NCI-H187 (cell line): ENCODE measurements around the gene DCAF11.

Experiments used
- DNase-seq, 2 experiments: peaks; one replicate each; lab custom pipeline; 2025; lab: John Stamatoyannopoulos, UW

Gene DCAF11

DNA sequence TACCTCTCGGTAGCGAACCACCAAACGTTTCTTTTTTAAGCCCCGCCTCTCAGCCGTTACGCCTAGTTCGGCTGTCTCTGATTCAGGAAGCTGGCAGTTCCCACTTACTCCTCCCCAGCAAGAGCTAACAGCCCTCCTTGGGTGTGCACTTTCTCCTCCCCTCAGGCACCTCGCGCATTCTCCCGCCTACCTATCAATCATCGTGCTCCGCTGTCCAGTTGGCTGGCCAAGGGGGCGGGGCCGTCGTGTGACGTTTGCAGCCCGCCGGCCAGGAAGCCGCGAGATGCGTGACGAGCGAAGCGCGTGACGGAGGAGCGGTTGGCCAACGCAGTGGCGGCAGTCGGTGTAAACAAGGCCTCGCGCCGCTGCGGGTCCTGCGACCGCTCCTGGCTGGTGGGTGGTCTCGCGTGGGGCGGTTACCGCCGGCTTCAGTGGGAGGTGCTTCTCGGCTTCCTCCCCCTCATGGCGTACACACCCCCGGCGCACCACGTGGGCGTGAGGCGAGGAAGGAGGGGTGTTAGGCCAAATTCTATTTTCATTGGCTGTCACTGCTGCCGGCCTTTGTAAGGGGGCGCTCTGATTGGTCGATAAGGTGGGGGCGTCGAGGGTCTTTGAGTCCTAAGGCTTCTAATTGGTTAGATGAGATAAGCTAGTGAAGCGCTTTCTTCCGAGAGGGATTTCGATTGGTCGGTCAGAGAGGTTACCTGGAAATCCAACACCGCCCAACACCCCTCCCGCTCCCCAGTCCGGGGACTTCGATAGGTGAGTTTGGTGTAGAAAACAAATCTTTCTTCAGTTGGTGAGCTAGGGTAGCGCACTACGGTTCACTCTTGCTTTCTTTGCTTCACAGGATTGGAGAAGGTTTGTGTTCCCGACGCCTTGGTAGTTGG, at the start of gene DCAF11, which contains the start of gene NRL:
Gene DCAF11, plus strand, starts transcription at position 246 of the 890 bp plus-strand sequence. CDS start 818 bp downstream, outside the sequence.
Gene NRL, minus strand, starts transcription at position 418 of the 890 bp plus-strand sequence. CDS start 32,101 bp downstream, outside the sequence.
- DNase-seq: peak; percentile 99

DNA sequence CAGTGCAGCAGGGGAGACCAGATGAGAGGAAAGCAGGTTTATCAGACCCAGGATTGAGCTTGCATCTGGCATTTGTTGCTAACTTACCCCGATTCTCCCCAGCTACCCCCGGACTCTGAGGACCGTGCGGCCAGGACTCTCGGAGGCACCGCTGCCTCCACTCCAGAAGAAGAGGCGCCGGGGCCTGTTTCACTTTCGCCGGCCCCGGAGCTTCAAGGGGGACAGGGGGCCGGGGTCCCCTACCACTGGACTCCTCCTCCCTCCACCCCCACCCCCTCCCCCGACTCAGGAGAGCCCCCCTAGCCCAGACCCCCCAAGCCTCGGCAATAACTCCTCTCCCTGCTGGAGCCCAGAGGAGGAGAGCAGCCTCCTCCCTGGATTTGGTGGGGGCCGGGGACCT, 49.7 kb upstream of the DCAF11 start:
- no peak for DNase-seq

DNA sequence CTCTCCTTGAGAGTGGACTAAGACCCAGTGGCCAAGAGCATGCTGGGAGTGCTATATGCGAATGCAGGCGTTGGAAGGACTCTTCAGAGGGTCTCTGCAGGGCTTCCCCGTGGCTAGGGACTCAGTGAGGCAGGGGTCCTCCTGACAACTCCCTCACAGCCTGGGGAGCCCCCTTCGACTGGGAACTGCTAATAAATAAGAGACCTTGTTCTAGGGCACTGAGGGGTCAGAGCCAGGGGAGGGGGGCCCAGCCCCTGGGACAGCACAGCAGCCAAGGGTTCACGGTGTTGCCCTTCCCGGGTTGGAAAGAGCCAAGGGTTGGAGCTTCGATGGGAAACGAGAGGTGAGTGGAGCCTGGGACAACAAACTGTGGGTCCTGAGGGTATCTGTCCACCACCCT, 49.2 kb upstream of the DCAF11 start:
- DNase-seq: no peak

DNA sequence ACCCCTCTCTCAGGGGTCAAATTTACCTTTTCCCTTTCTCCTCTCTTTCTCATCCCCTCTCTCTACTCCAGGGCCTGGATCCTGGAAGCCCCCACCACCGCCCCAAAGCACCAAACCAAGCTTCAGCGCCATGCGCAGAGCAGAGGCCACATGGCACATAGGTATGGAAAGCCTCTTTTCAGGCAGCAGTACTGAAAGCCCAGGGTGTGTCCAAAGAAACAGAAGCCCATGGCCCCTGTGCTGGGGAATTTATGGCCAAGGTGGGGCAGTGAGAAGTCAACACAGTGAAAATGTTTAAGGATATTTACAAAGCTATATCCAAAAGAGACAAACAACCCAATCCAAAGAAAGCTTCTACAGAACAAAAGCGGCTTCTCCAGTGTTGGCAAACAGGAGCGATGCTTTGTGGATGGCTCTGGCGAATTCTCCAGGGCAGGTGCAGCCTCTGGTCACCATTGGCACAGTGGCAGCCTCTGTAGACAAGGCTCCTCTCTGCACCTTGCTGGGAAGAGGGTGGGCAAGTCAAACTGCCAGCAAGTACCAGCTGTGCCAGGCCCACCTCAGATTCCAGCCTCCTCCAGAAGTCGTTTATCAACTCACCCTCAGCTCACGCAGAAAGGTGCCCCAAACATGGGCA, 48.0 kb upstream of the DCAF11 start:
- DNase-seq: no peak

DNA sequence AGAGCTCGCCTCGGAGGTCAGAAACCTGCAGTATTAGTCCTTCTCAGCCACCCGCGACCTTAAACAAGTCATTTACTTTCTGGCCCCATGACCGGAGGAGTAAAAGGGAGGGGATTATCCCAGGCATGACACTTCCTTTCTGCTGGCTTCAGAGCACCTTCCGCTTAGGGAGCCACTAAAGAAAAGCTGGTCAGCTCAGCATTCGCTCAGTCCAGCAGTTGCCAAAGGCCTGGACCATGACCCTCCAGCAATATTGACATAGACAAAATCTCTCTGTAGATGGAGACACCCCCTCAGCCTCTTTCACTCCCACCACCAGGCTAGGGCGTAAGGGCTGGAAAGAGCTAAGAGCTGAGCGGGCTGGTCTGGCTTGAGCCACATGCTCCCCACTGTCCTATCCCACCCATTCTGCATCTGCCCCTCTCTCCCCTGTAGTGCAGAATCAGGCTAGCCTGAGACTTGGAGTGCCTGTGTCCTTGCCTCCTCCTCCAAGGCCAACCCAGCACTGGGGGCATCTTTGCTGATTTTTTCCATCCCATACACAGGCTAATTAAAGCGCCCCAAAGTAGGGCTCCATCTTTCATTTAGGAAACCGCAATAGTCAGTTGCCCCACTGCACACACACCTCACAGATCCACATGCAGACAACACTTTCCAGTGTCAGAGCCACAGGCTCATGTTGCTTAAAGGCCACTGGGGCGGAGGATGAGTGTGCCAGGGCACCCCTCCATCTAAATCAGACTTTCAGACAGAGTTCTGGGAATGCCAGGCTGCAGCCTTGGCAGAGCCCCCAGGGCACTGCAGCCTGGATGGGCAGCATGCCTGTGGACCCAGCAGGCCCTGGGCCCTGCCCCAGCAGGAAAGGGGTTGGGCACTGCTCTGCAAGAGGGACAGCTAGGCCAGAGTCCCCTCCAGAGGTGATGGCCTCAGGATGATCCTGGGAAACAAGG, 47.2 kb upstream of the DCAF11 start:
- no peak for DNase-seq

DNA sequence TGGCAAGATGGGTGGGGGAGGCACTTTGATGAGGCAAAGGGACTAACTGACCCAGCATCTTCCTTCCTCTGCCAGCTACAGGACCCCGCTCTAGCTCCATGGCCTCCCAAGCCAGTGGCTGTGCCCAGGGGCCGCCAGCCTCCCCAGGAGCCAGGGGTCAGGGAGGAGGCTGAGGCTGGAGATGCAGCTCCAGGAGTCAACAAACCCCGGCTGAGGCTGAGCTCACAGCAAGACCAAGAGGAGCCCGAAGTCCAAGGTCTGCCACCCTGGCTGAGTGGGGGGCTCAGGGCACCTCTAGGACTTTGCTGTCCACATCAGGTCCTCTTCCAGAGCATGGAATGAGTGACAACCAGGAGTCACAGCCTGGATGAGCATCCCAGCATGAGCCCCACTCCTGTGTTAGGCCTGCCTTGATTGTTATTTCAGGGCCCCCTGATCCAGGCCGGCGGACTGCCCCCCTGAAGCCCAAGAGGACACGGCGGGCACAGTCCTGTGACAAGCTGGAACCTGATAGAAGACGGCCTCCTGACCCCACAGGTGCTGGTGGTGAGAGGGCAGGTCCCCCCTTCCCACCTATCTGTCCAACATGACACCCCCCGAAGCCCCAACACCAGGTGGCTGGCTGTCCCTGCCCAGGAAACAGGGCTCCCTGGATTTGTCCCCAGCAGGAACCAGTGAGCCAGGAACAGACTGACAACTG, 45.7 kb upstream of the DCAF11 start:
- no peak for DNase-seq

DNA sequence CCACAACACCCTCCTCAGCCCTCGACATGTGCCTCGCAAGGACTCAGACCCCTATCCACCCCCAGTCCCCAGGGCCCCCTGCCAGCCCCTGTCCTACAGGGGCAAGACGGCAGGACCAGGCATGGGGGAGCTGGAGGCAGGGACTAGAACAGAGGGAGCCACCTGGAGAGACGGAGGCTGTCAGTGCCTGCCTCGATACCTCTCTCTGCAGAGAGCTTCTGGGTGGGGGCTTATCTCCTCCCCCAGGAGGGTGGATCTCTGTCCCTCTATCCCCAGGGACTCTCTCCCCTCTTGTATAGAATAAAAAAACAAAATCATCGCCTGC, 45.2 kb upstream of the DCAF11 start:
- DNase-seq: no peak

DNA sequence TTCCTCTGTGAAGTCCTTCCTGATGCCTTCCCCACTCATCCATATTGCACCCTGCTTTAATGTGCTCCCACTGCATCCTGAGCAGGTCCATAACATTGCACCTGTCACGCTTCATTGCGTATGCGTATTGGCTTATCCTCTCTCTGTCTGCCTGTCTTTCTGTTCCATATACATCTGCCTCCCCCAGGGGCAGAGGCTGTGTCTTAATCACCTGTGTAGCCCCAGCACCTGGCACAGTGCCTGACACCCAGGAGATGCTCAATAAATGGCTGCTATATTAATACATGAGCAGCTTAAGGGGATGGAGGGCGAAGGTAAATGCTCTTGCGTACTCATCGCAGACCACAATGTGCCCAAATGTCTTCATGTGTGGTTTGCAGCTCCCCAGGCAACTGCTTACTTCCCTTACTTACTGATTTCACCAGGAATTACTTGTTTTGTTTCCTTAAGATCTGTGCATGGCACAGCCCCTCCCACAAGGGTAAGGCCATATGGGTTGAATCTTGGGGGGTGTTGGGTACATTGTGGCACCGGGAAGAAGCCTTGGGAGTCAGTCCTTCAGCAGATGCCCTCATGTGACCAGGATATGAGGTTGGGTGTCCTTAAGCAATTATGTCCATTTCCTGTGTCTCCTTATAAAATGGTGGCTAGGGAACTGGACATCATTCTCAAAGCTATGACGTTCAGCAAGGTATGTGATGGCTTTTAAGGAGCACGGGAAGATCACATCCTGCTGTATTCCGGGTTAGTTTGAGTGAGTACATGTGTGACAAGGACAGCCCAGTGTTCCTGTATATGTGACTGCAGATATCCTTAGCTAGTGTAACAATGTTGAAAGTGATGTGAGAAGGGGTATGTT, 44.1 kb upstream of the DCAF11 start:
- DNase-seq: peak; percentile 43 to 44

DNA sequence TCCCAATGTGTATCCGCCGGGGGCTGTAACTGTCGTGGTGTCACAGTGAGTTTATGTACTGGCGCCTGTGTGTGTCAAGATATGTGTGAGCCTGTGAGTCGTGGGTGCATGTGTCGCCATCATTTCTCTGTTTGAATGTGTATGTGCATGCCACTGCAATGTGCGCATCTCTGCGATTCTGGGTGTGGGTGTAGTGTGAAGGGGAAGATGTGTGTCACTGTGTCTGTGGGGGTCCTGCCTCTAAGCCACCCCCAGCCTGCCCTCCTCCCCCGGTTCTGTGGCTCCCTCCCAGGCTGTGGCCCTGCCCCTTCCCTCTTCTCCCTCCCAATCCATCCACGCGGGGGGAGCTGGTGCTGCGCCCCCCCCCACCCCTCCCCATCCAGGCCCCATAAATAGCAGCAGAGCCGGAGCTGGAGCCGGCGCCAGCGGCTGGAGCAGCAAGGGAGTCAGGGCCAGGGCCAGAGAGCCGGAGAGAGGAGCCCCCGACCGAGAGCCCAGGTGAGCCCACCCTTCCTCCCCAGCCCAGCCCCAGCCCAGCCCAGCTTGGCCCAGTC, 43.4 kb upstream of the DCAF11 start, which contains the start of gene CPNE6:
Gene CPNE6, plus strand, starts transcription at position 419 of the 554 bp plus-strand sequence. CDS start 1,375 bp downstream, outside the sequence.
- no peak for DNase-seq

DNA sequence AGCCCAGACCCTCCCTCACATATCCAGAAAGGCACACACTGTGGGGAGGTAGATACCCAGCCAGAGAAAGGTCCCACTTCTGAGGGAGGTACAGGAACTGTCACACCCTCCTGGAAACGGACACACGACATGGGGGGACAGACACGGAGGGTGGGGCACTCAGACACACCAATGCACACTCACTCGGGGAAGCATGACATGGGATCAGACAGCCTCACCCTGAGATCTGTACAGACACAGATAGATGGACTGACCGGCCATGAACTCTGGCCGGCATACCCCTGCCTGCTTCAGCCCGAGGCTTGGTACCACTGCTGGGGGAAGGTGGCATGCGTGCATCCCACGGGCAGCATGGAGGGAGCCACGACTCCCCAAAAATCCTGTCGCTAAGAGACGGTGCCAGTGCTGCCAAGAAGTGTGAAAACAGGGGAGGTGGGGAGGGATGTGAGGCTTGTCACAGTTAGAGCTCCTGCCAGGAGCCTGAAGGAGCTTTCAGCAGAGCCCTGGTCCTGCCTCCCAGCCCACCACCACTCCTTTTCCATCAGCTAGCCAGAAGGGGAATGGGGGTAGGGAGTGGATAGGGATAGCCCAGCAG, 42.6 kb upstream of the DCAF11 start:
- DNase-seq: no peak

DNA sequence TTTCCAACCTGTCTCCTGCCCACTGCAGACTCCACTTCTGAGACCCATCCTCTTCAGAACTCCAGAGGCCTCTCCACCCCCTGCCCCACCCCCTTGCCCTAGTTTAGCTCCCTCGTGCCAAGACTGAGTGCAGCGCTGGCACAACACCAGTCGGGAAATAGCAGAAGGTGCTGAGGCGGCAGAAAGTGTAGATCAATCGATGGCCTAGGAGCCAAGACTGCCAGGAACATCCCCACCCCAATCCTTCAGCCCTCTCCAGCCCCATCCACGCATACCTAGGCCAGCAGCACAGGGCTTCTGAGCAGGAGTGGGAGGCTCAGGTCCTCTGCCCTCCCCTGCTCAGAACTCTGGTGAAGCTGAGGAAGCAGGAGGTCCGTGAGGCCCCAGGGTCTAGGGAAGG, 42.1 kb upstream of the DCAF11 start:
- DNase-seq: no peak

DNA sequence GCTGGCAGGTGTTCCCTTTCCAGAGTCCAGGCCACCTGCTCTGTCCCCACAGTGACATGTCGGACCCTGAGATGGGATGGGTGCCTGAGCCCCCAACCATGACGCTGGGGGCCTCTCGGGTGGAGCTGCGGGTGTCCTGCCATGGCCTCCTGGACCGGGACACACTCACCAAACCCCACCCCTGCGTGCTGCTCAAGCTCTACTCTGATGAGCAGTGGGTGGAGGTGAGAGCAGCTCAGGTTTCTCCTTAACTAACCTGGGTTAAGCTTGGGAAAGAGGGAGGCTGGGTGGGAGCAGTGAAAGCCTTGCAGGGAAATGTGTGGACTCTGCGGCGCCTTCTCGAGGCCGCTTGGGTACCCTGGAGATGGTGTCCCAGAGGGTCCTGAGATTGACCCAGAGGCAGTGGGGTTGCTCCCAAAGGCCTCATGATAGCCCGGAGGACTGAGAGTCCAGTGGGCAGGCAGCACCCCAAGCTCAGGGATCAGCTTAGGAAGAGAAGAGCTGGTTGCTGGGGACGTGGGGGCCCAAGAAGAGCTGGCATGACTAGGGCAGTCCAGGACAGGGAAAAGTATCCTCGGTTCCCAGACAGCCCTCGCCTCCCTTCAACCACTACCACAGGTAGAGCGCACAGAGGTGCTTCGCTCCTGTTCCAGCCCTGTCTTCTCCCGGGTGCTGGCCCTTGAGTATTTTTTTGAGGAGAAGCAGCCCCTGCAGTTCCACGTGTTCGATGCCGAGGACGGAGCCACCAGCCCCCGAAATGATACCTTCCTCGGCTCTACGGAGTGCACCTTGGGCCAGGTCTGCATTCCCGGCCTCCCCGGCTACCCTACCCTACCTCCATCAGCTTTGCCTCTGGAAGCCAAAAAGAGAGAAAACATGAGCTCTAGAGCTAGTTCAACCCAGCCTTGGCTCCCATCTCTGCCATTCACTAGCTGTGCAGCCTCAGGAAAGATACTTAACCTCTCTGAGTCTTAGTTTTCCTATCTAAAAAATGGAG, 41.4 kb upstream of the DCAF11 start:
- DNase-seq: no peak

DNA sequence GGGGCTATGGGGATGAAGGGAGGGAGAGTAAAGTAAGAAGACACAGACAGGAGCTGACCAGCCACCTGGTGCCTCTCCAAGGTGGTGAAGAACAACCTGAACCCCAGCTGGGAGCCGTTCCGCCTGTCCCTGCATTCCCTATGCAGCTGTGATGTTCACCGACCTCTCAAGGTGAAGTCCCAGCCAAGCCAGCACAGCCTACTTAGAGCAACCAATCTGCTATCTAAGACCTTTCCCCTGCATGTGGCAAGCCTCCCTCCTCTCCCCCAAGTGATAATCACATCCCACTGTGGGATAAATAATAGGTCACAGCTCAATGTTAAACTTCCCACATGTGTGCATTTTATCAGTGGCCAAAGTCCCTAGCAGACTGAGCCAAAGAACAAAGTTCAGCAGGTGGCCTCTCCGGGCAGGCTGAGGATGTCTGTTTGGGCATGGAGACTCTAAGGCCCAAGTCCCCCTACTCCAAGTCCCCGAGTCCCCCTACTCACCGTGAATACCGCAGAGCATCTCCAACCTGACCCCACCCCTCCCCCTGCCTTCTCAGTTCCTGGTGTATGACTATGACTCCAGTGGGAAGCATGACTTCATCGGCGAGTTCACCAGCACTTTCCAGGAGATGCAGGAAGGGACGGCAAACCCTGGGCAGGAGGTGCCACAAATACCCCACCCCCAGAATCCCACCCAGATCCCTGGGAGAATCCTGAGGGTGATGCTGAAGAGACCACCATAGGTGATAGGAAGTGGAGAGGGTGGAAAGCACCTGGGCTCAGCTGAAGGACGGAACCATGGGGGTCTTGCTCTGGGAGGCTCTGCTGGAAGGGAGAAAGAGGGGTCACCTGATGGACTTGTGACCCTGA, 39.7 kb upstream of the DCAF11 start:
- no peak for DNase-seq

DNA sequence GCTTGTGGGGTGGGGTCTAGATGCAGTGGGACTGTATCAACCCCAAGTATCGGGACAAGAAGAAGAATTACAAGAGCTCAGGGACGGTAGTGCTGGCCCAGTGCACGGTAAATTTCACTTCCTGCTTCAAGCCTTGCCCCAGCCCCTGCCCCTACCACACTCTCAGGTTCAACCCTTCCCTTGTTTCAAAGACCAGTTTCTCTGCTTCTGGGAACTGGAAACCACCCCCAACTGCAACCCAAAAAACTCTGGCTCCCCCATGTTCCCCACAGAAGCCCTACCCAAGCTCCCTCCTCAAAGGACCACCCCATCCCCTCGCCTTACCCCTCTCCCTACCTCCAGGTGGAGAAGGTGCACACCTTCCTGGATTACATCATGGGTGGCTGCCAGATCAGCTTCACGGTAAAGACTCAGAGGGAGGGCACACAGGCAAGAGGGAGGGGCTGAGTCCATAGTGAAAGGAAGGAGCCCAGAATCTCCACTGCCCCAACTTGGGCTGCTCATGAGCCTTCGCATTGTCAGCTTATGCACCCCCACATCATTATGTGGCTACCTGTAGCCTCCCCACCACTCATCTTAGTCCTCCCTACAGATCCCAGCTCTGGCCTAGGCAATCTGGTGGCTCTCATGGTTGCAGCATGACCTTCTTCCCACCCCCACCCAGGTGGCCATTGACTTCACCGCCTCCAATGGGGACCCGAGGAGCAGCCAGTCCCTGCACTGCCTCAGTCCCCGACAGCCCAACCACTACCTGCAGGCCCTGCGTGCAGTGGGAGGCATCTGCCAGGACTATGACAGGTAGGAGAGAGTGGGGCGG, 38.9 kb upstream of the DCAF11 start:
- no peak for DNase-seq

DNA sequence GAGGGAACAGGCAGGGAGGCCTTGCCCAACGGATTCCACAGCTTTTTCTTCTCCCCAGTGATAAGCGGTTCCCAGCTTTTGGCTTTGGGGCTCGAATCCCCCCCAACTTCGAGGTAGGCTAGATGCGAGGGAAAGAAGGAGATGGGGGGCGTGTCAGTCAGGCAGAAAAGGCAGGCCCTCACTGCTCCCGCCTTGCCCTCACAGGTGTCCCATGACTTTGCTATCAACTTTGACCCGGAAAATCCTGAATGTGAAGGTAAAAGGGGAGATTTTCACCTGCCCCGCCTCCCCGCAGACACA, 38.3 kb upstream of the DCAF11 start:
- DNase-seq: no peak

DNA sequence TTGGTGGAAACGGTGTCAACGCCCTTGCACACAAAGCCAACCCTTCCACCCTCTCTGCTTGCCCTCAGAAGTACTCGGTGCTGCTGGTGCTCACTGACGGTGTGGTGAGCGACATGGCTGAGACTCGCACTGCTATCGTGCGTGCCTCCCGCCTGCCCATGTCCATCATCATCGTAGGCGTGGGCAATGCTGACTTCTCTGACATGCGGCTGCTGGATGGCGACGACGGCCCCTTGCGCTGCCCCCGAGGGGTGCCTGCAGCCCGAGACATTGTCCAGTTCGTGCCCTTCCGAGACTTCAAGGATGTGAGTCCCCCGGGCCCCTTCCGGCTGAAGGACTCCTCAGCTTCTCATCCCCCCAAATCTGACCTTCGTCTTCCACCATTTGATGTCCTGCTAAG, 37.5 kb upstream of the DCAF11 start:
- no peak for DNase-seq

DNA sequence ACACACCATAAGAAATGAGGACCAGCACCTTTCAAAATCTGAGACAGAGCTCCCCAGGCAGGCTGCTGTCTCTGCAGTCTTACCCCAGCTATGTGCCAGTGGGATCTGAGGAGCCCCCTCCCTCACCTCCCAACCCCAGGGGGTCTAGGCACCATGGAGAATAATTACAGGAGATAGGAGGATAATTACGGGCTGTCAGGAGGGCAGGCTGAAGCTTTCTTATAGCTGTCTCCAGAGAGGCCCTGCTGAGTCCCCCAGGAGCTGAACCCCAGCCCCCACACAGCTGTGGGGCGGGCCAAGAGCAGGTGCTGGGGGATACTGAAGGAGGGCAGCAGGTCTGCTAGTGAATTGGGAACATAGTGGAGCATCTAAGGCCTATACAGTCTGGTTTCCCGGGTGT, 36.4 kb upstream of the DCAF11 start:
- DNase-seq: no peak
